Stimulated activated CD4-positive, alpha-beta T cell treated with anti-CD3 and anti-CD28 coated beads, TNF-alpha, amount 100 ng/mL, for 1 hour (primary cell): ENCODE measurements around the gene NPW.

Experiments used
- DNase-seq, 3 donors: peaks; one replicate each; pipeline ENCODE4 v3.0.0-alpha.2; 2020; ENCODE audit warnings: low read depth in 3 of 3, low spot score in 1 of 3

NPW gene

GRCh38 chr16:2034696-2035430 is 15.3 kb downstream of the NPW start:
- no peak for DNase-seq

- DNase-seq: no peak
Measured at GRCh38 chr16:2035431-2036199, 16.0 kb downstream of the NPW start.

GRCh38 chr16:2036200-2036966 is 16.8 kb downstream of the NPW start:
- DNase-seq: no peak

- no peak for DNase-seq
Measured at GRCh38 chr16:2037115-2037514, 17.5 kb downstream of the NPW start.

GRCh38 chr16:2037647-2038381 is 18.2 kb downstream of the NPW start:
- no peak for DNase-seq

GRCh38 chr16:2038382-2039231 is 19.0 kb downstream of the NPW start:
- DNase-seq: no peak

GRCh38 chr16:2039274-2040031 is 19.9 kb downstream of the NPW start:
- DNase-seq: no peak

GRCh38 chr16:2040041-2040786 is 20.6 kb downstream of the NPW start:
- DNase-seq: no peak

- DNase-seq: no peak
Measured at GRCh38 chr16:2040787-2041522, 21.4 kb downstream of the NPW start.

GRCh38 chr16:2042171-2042985 is 22.8 kb downstream of the NPW start:
- DNase-seq: no peak

GRCh38 chr16:2042986-2043666 is 23.5 kb downstream of the NPW start:
- no peak for DNase-seq

- DNase-seq: no peak
Measured at GRCh38 chr16:2043667-2044451, 24.3 kb downstream of the NPW start.

- no peak for DNase-seq
Measured at GRCh38 chr16:2044541-2044940, 25.0 kb downstream of the NPW start.

GRCh38 chr16:2045965-2046892 is 26.6 kb downstream of the NPW start:
- no peak for DNase-seq

GRCh38 chr16:2046893-2047329 is 27.3 kb downstream of the NPW start:
- DNase-seq: no peak
